HepG2 (cell line): ENCODE results near the gene DCAF15. TPM values are rescaled to one million over a fixed set of nuclear protein-coding genes. Genes with fewer than 3 reads are reported as not detected.
"Not testable (repeated sequence)": the region's sequence is repeated elsewhere in the genome, so short reads cannot be mapped to it uniquely, and the experiment has no call there.

Experiments
- ATAC-seq: fragments of 200-7000 bp; cut with Tn5 transposase; 3 replicates; pipeline ENCODE4 v1.9.1; 2020; ENCODE audit warnings: mild to moderate bottlenecking, moderate library complexity
- BruUV-seq: library from RNA; stranded (reverse); fragments of 400-500 nt; replicated peaks from 2 replicates; lab custom pipeline; 2021; lab: Mats Ljungman, UMichigan
- CTCF ChIA-PET: fragments of 300-600 bp; formaldehyde crosslinking; extraction: SDS; loops from one replicate; lab custom pipeline; 2021; ENCODE audit warnings: low total read pairs, inconsistent platforms, low intra/inter-chr PET ratio; lab: Yijun Ruan, JAX
- POLR2A ChIA-PET: fragments of 350-600 bp; sonication (Branson Sonifier 250); formaldehyde crosslinking; loops from one replicate; lab custom pipeline; 2020; ENCODE audit warnings: antibody characterized with exemption, inconsistent platforms; lab: Yijun Ruan, JAX
- DNase-seq: peaks from one replicate; pipeline ENCODE4 v3.0.0-alpha.2; 2015; ENCODE audit warnings: low spot score
- FAIRE-seq: peaks from 3 replicates; lab custom pipeline; 2011; peaks lifted over from hg19 to GRCh38; lab: Jason Lieb, UNC
- H2AFZ ChIP-seq: one replicate; pipeline ENCODE4 v1.6.1; 2011; ENCODE audit warnings: low read length, inconsistent platforms
- H3K27ac ChIP-seq: fragments of 300-600 bp; 3 replicates; pipeline ENCODE4 v1.8.0; 2011; ENCODE audit warnings: mixed run types, mild to moderate bottlenecking, mixed read lengths, low read length, inconsistent platforms; ENCODE audit not compliant: insufficient read depth; ENCODE audit errors: extremely low read length
- H3K27me3 ChIP-seq, 2 experiments: fragments of 200-600 bp in 1 of 2; 2 replicates in 1 of 2; 3 replicates in 1 of 2; pipeline versions ENCODE4 v1.6.0 to v1.8.0; 2011; ENCODE audit warnings: low read length in 2 of 2, mild to moderate bottlenecking in 2 of 2, moderate library complexity in 2 of 2, inconsistent platforms in 1 of 2; ENCODE audit not compliant: insufficient read depth in 2 of 2, control insufficient read depth in 1 of 2
- H3K36me3 ChIP-seq, 2 experiments: fragments of 200-600 bp in 1 of 2; replicated peaks in 1 of 2; 2 replicates in 1 of 2; 3 replicates in 1 of 2; pipeline versions ENCODE4 v1.5.1 to v1.8.0; 2011; ENCODE audit warnings: low read length in 2 of 2, inconsistent platforms in 1 of 2; ENCODE audit not compliant: insufficient read depth in 2 of 2, control insufficient read depth in 1 of 2
- H3K4me1 ChIP-seq: 2 replicates; pipeline ENCODE4 v1.5.1; 2012; ENCODE audit warnings: low read length, inconsistent platforms; ENCODE audit not compliant: insufficient read depth
- H3K4me2 ChIP-seq: 2 replicates; pipeline ENCODE4 v1.6.0; 2011; ENCODE audit warnings: low read depth, low read length, inconsistent platforms
- H3K4me3 ChIP-seq, 3 experiments: fragments of 200-600 bp in 1 of 3; sonication (generic), shearing (Covaris generic) in 1 of 3; replicated peaks in 1 of 3; 2 replicates each; pipeline ENCODE4 v1.5.1; 2011 to 2016; ENCODE audit warnings: low read length in 3 of 3, inconsistent platforms in 2 of 3, low read depth in 2 of 3, mild to moderate bottlenecking in 2 of 3, control low read depth in 1 of 3, mixed read lengths in 1 of 3; ENCODE audit not compliant: insufficient read depth in 1 of 3
- H3K79me2 ChIP-seq: one replicate; pipeline ENCODE4 v1.6.1; 2011; ENCODE audit warnings: low read length, inconsistent platforms; ENCODE audit not compliant: insufficient read depth
- H3K9ac ChIP-seq: 2 replicates; pipeline ENCODE4 v1.6.0; 2011; ENCODE audit warnings: mild to moderate bottlenecking, low read depth, low read length, inconsistent platforms; ENCODE audit not compliant: insufficient read depth
- H3K9me3 ChIP-seq: 2 replicates; pipeline ENCODE4 v1.5.1; 2012; ENCODE audit warnings: mild to moderate bottlenecking, low read length
- H4K20me1 ChIP-seq: 2 replicates; pipeline ENCODE4 v1.6.0; 2011; ENCODE audit warnings: inconsistent platforms, mild to moderate bottlenecking, low read length, moderate library complexity; ENCODE audit not compliant: insufficient read depth
- CSRNP2 ChIP-seq: sonication (generic); formaldehyde crosslinking; conservative IDR thresholded peaks from 2 replicates; pipeline ENCODE4 v1.8.0; 2022; ENCODE audit warnings: low read depth, missing genetic modification reagents
- HNRNPK ChIP-seq: fragments of 200-400 bp; formaldehyde crosslinking; IDR thresholded peaks from 2 replicates; pipeline ENCODE4 v1.6.1; 2018; ENCODE audit warnings: low read length, low read depth, moderate library complexity, mild to moderate bottlenecking; ENCODE audit not compliant: poor library complexity, severe bottlenecking
- HNRNPUL1 ChIP-seq: fragments of 200-400 bp; formaldehyde crosslinking; IDR thresholded peaks from 2 replicates; pipeline ENCODE4 v1.6.1; 2017; ENCODE audit warnings: low read depth, mild to moderate bottlenecking, low read length, moderate library complexity
- MLLT10 ChIP-seq: sonication (generic); formaldehyde crosslinking; IDR thresholded peaks from 2 replicates; pipeline ENCODE4 v1.4.0; 2020; ENCODE audit warnings: missing genetic modification reagents
- MYPOP ChIP-seq: sonication (generic); formaldehyde crosslinking; IDR thresholded peaks from 2 replicates; pipeline ENCODE4 v1.8.1; 2023; ENCODE audit warnings: mild to moderate bottlenecking, moderate library complexity, missing genetic modification reagents
- SRF ChIP-seq: IDR thresholded peaks from 2 replicates; pipeline ENCODE4 v1.6.1; 2011; ENCODE audit warnings: mild to moderate bottlenecking, low read depth, low read length, moderate library complexity
- TAF15 ChIP-seq: fragments of 200-400 bp; formaldehyde crosslinking; IDR thresholded peaks from one replicate; pipeline ENCODE4 v1.6.1; 2018; ENCODE audit warnings: mild to moderate bottlenecking, low read depth, low read length; ENCODE audit not compliant: poor library complexity, severe bottlenecking
- ZBTB14 ChIP-seq: sonication (generic); formaldehyde crosslinking; IDR thresholded peaks from 2 replicates; pipeline ENCODE4 v1.4.0; 2020; ENCODE audit warnings: missing genetic modification reagents
- ZNF121 ChIP-seq: sonication (generic); formaldehyde crosslinking; IDR thresholded peaks from 2 replicates; pipeline ENCODE4 v1.5.0; 2020; ENCODE audit warnings: mild to moderate bottlenecking, missing genetic modification reagents
- ZNF484 ChIP-seq: sonication (generic); formaldehyde crosslinking; IDR thresholded peaks from 2 replicates; pipeline ENCODE4 v1.5.1; 2020; ENCODE audit warnings: mild to moderate bottlenecking, low read depth, missing genetic modification reagents, borderline replicate concordance
- WGBS: methylation state at CpG from one replicate; pipeline ENCODE4 v1.1.6; 2017; ENCODE audit warnings: low lambda C conversion rate; 5-methylcytosine and 5-hydroxymethylcytosine counted together
- in situ Hi-C: cut with HindIII; loops from 2 replicates; pipeline ENCODE4 v1.10.0; 2017; ENCODE audit warnings: low pct_unique_long_range_greater_than_20kb; ENCODE audit not compliant: extremely low pct_ligation_motif_present
- intact Hi-C: fragments of 100-400 bp; cut with micrococcal nuclease; formaldehyde crosslinking; loops from one replicate; pipeline ENCODE4 v1.10.0; 2022; ENCODE audit not compliant: unreplicated experiment
- polyA plus RNA-seq, 8 experiments: library from polyadenylated mRNA; depleted of rRNA in 3 of 8; stranded (reverse) in 7 of 8; unstranded in 1 of 8; fragments of >200 nt; fragmentation: Illumina TruSeq in 4 of 8; extraction: Trizol in 4 of 8; gene quantifications; 2 replicates each; pipeline versions ENCODE4 v1.2.1 to v1.2.3, GENCODE V29; 2011 to 2016; ENCODE audit warnings: low read depth in 4 of 8, missing spikeins in 1 of 8, mixed read lengths in 1 of 8; ENCODE audit not compliant: insufficient read depth in 1 of 8
- total RNA-seq, 5 experiments: library from RNA; depleted of rRNA; stranded (reverse); fragments of >200 nt; fragmentation: Illumina TruSeq; extraction: Trizol; gene quantifications; 2 replicates each; pipeline ENCODE4 v1.2.3, GENCODE V29; 2016; ENCODE audit warnings: low read depth in 1 of 5

The DCAF15 gene
- total and polyA plus RNA-seq, 2 of the 13 experiments (the other 11 are each of a cell fraction or from before 2014, with no cell fraction given): 13.6 to 14.0 TPM

GRCh38 chr19:13967206-13967605 is 14.9 kb downstream of the DCAF15 start:
- H3K27me3 ChIP-seq, H3K9ac ChIP-seq, FAIRE-seq, intact Hi-C loops, H2AFZ ChIP-seq, DNase-seq, H3K4me3 ChIP-seq, POLR2A ChIA-PET, H3K9me3 ChIP-seq, H3K4me1 ChIP-seq, CTCF ChIA-PET, H3K79me2 ChIP-seq, in situ Hi-C loops, ATAC-seq, H4K20me1 ChIP-seq, H3K27ac ChIP-seq, H3K4me2 ChIP-seq, BruUV-seq: not testable (repeated sequence)
- TF ChIP-seq ZNF121 (CRISPR knock-in tag): peak; percentile 73
- H3K36me3 ChIP-seq: peaks cover 10 to 36% of the 10 kb centered on the region in 2 experiments
- WGBS: 97% methylated on average over 8 of the region's 8 CpGs

GRCh38 chr19:13968383-13968935 is 16.1 kb downstream of the DCAF15 start:
- TF ChIP-seq SRF (no peak), TAF15 (no peak), CSRNP2 (CRISPR knock-in tag) (no peak), ZNF484 (no peak), MYPOP (CRISPR knock-in tag) (no peak), HNRNPUL1 (no peak), ZBTB14 (CRISPR knock-in tag) (no peak), HNRNPK (no peak), MLLT10 (CRISPR knock-in tag) (no peak)
- no peaks in the 10 kb centered on the region for H4K20me1 ChIP-seq
- no peaks in the 10 kb centered on the region for H3K4me1 ChIP-seq
- no peaks in the 10 kb centered on the region for H3K9me3 ChIP-seq
- H3K27me3 ChIP-seq: no peaks in the 10 kb centered on the region
- peaks cover 12 to 45% of the 10 kb centered on the region in 2 experiments for H3K36me3 ChIP-seq
- H3K4me2 ChIP-seq: no peak overlapping the region
- no peak overlapping the region for H3K9ac ChIP-seq
- no peak for FAIRE-seq
- in situ Hi-C loops (no loop called here), intact Hi-C loops (no loop called here)
- H3K79me2 ChIP-seq: no peaks in the 10 kb centered on the region
- POLR2A ChIA-PET: no interaction called here
- no peak for DNase-seq
- WGBS: 97% methylated on average over 17 of the region's 22 CpGs
- H3K27ac ChIP-seq: no peak overlapping the region
- no peak overlapping the region for H2AFZ ChIP-seq
- ATAC-seq: no peak
- BruUV-seq: no TSS peak
- CTCF ChIA-PET: no interaction called here
- no peak overlapping the region for H3K4me3 ChIP-seq
